Thoracic aorta (tissue), 2 donors: ENCODE results near the gene EFHC1. TPM values are rescaled to one million over a fixed set of nuclear protein-coding genes. Genes with fewer than 3 reads are reported as not detected.

Experiments
- ATAC-seq: fragments of 150-250 bp; one replicate; pipeline ENCODE4 v1.8.0; 2017; ENCODE audit warnings: low read depth; ENCODE audit not compliant: insufficient number of reproducible peaks, low FRiP score
- DNase-seq: peaks from one replicate; pipeline ENCODE4 v3.0.0-alpha.2; 2020; ENCODE audit warnings: low spot score
- H3K27ac ChIP-seq, 2 donors: fragments of 200-600 bp; sonication (generic); 1 replicate in 1 of 2; 2 replicates in 1 of 2; pipeline ENCODE4 v1.5.1; 2016; ENCODE audit warnings: mild to moderate bottlenecking in 2 of 2, moderate library complexity in 2 of 2
- H3K27me3 ChIP-seq: fragments of 200-600 bp; sonication (generic); replicated peaks from 2 replicates; pipeline ENCODE4 v1.6.0; 2016; ENCODE audit warnings: mild to moderate bottlenecking; ENCODE audit not compliant: insufficient read depth
- H3K36me3 ChIP-seq: fragments of 200-600 bp; sonication (generic); one replicate; pipeline ENCODE4 v1.5.1; 2016
- H3K4me1 ChIP-seq, 2 donors: fragments of 200-600 bp; sonication (generic); 1 replicate in 1 of 2; 2 replicates in 1 of 2; pipeline versions ENCODE4 v1.5.1 to v1.6.0; 2016; ENCODE audit warnings: low read depth in 2 of 2, mild to moderate bottlenecking in 1 of 2; ENCODE audit not compliant: control insufficient read depth in 1 of 2
- H3K4me3 ChIP-seq: fragments of 200-600 bp; sonication (generic); 2 replicates; pipeline ENCODE4 v1.5.1; 2016; ENCODE audit warnings: mild to moderate bottlenecking
- H3K9me3 ChIP-seq: fragments of 200-600 bp; sonication (generic); 2 replicates; pipeline ENCODE4 v1.5.1; 2016
- CTCF ChIP-seq: fragments of 200-600 bp; sonication (generic); IDR thresholded peaks from one replicate; pipeline ENCODE4 v1.5.1; 2019; ENCODE audit warnings: antibody characterized with exemption
- total RNA-seq, 2 donors: library from RNA; depleted of rRNA; stranded (reverse); fragments of >200 nt; gene quantifications; one replicate each; pipeline versions ENCODE4 v1.1.0 to v1.2.3, GENCODE V29; 2016

Gene EFHC1
- total RNA-seq, 2 donors from 2014 or later: 13.5 to 14.9 TPM

GRCh38 chr6:52498538-52499017 lies 78.4 kb downstream of the EFHC1 start:
- no peak for TF ChIP-seq CTCF
- peaks cover 14% of the 10 kb centered on the region for H3K36me3 ChIP-seq
- no peak for DNase-seq
- H3K9me3 ChIP-seq: no peaks in the 10 kb centered on the region
- H3K27ac ChIP-seq: peak overlapping the region; percentile 74 to 83
- H3K27me3 ChIP-seq: no peaks in the 10 kb centered on the region
- no peak for ATAC-seq
- peaks cover 29 to 48% of the 10 kb centered on the region in 2 donors for H3K4me1 ChIP-seq
- no peak overlapping the region for H3K4me3 ChIP-seq

- ATAC-seq: no peak
Measured at GRCh38 chr6:52499026-52499425, 78.9 kb downstream of the EFHC1 start.

GRCh38 chr6:52499681-52500236 lies 79.6 kb downstream of the EFHC1 start:
- DNase-seq: no peak
- H3K9me3 ChIP-seq: no peaks in the 10 kb centered on the region
- H3K27me3 ChIP-seq: no peaks in the 10 kb centered on the region
- ATAC-seq: peak; percentile 7
- peak overlapping the region; percentile 74 to 83 for H3K27ac ChIP-seq
- peaks cover 38 to 60% of the 10 kb centered on the region in 2 donors for H3K4me1 ChIP-seq
- peaks cover 14% of the 10 kb centered on the region for H3K36me3 ChIP-seq
- peak overlapping the region; percentile 14 for H3K4me3 ChIP-seq
- no peak for TF ChIP-seq CTCF

More at GRCh38 chr6:52499026-52499425, 78.9 kb downstream of the EFHC1 start:
- H3K9me3 ChIP-seq: no peaks in the 10 kb centered on the region
- no peak for TF ChIP-seq CTCF
- peak overlapping the region; percentile 74 to 83 for H3K27ac ChIP-seq
- no peak overlapping the region for H3K4me3 ChIP-seq
- H3K4me1 ChIP-seq: peaks cover 33 to 53% of the 10 kb centered on the region in 2 donors
- no peaks in the 10 kb centered on the region for H3K27me3 ChIP-seq
- no peak for DNase-seq
- H3K36me3 ChIP-seq: peaks cover 14% of the 10 kb centered on the region

- H3K27ac ChIP-seq: peak overlapping the region; percentile 74 to 83
- H3K9me3 ChIP-seq: no peaks in the 10 kb centered on the region
- peak overlapping the region; percentile 14 for H3K4me3 ChIP-seq
- TF ChIP-seq CTCF: no peak
- no peaks in the 10 kb centered on the region for H3K27me3 ChIP-seq
- ATAC-seq: peak; percentile 7
- H3K4me1 ChIP-seq: peaks cover 43 to 67% of the 10 kb centered on the region in 2 donors
- peaks cover 14% of the 10 kb centered on the region for H3K36me3 ChIP-seq
- DNase-seq: no peak
Measured at GRCh38 chr6:52500238-52501129, 80.3 kb downstream of the EFHC1 start.
